Measurements from ENCODE around the gene CHPF.

CHPF gene

DNA sequence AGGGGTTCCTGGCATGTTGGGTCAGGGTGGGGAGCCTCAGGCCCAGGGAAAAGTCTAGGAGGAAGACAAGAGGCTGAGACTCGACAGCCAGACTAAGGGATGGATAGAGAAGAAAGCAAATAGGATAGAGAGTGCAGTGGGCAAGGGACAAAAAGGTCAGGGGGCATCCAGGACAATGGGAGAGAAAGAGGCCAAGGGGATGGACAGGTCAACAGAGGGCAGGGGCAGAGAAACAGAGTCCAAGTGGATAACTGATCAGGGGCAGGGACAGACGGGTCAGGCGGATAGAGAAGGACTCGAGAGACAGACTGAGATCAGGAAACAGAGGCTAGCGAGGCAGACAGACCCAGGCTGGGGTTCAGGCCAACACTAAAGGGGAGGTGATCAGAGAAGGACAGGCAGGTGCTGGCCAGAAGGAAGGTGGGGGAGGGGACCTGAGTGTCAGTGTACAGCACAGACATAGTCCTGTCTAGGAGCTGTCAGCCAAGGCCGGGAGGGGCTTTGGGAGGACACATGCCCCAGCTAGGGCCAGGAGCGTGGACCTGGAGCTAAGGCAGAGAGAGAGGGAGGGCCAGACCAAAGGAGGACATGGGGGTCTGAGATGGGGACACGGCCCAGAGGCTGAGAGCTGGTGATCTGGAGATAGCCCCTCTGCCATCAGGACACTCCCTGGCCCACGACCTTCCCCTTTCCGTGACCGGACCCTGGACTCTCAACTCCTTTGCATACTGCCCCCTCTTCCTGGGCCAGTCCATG, 17.1 kb downstream of the CHPF start:
- Histone ChIP-seq H2BK15ac (replicated peaks; ENCODE audit: low read depth) (no peak overlapping the region), H3K79me2 (ENCODE audit: control insufficient read depth, insufficient read depth, low read length) (no peaks in the 10 kb centered on the region), H3K18ac (ENCODE audit: low read length) (no peak overlapping the region), H3K4ac (ENCODE audit: low read depth, low read length) (no peak overlapping the region), H4K8ac (ENCODE audit: low read depth, low read length) (no peak overlapping the region), H3K27me3 (ENCODE audit: insufficient read depth, low read length, poor library complexity) (no peaks in the 10 kb centered on the region), H3K27ac (ENCODE audit: low read depth, low read length) (no peak overlapping the region), H3K4me2 (ENCODE audit: low read length) (no peak overlapping the region), H2AK5ac (ENCODE audit: low read length) (peak overlapping the region; percentile 92), H4K5ac (ENCODE audit: low read length) (no peak overlapping the region), H3K4me1 (ENCODE audit: control insufficient read depth, low read depth, low read length) (peaks cover 11% of the 10 kb centered on the region), H3K79me1 (ENCODE audit: low read length) (no peaks in the 10 kb centered on the region), H3K4me3 (ENCODE audit: low read length) (no peak overlapping the region), H3K9ac (ENCODE audit: low read length) (peak overlapping the region; percentile 18), H3K56ac (ENCODE audit: low read length) (peak overlapping the region; percentile 66), H3K23ac (ENCODE audit: low read length) (no peak overlapping the region), H2BK5ac (ENCODE audit: low read length) (no peak overlapping the region), H2BK120ac (ENCODE audit: low read depth, low read length) (no peak overlapping the region), H3K36me3 (ENCODE audit: control insufficient read depth, insufficient read depth, low read length) (no peaks in the 10 kb centered on the region)
- WGBS (ENCODE audit: extremely low coverage, insufficient coverage, low lambda C conversion rate): no CpG with 5 or more reads among the region's 11 CpGs
- DNase-seq: no peak

DNA sequence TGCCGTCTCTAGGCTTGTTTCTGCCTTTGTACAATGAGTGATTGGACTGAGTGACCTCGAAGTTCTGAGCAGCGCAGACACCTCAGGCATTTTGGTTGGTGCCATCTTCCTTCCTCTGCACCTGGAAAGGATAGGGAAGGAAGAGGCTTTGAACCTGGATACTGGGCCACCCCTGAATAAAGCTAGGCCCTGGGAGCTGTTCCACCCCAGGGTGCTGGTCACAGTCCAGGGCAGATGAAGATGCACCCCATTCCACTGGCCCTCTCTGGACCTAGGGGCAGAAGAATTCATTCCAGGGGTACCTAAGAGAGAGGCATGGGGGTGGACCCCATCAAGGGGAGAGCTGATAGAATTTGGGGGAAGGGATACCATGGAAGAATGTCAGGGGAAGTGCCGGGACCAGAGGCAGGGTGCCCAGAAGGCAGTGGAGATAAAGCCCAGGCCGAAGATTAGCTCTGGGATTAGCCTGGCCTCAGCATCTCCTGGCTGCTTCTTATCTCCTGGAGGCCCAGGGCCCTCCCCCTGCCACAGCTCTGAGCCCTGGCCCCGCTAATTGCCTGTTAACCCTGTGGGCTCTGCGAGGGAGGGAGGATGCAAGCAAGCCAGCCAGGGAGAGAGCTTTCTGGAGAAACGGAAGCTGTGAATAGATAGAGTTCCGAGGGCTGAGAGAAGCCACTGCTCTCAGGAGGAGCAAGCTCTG, 17.9 kb downstream of the CHPF start:
- no peak overlapping the region for H4K5ac ChIP-seq (ENCODE audit: low read length)
- no peak overlapping the region for H3K4me2 ChIP-seq (ENCODE audit: low read length)
- no peaks in the 10 kb centered on the region for H3K36me3 ChIP-seq (ENCODE audit: control insufficient read depth, insufficient read depth, low read length)
- no peak overlapping the region for H3K27ac ChIP-seq (ENCODE audit: low read depth, low read length)
- no peak overlapping the region for H3K23ac ChIP-seq (ENCODE audit: low read length)
- no peak overlapping the region for H2BK120ac ChIP-seq (ENCODE audit: low read depth, low read length)
- no CpG with 5 or more reads among the region's 9 CpGs for WGBS (ENCODE audit: extremely low coverage, insufficient coverage, low lambda C conversion rate)
- no peak overlapping the region for H3K4me3 ChIP-seq (ENCODE audit: low read length)
- no peak overlapping the region for H4K8ac ChIP-seq (ENCODE audit: low read depth, low read length)
- no peak overlapping the region for H2AK5ac ChIP-seq (ENCODE audit: low read length)
- no peak overlapping the region for H3K9ac ChIP-seq (ENCODE audit: low read length)
- H3K79me1 ChIP-seq (ENCODE audit: low read length): no peaks in the 10 kb centered on the region
- peak; percentile 95 for DNase-seq
- H3K4me1 ChIP-seq (ENCODE audit: control insufficient read depth, low read depth, low read length): peaks cover 11% of the 10 kb centered on the region
- peak overlapping the region; percentile 66 for H3K56ac ChIP-seq (ENCODE audit: low read length)
- H3K27me3 ChIP-seq (ENCODE audit: insufficient read depth, low read length, poor library complexity): no peaks in the 10 kb centered on the region
- H3K4ac ChIP-seq (ENCODE audit: low read depth, low read length): no peak overlapping the region
- H2BK5ac ChIP-seq (ENCODE audit: low read length): no peak overlapping the region
- no peaks in the 10 kb centered on the region for H3K79me2 ChIP-seq (ENCODE audit: control insufficient read depth, insufficient read depth, low read length)
- H2BK15ac ChIP-seq (replicated peaks; ENCODE audit: low read depth): no peak overlapping the region
- no peak overlapping the region for H3K18ac ChIP-seq (ENCODE audit: low read length)

- Histone ChIP-seq H3K79me2 (ENCODE audit: control insufficient read depth, insufficient read depth, low read length) (no peaks in the 10 kb centered on the region), H3K18ac (ENCODE audit: low read length) (no peak overlapping the region), H3K36me3 (ENCODE audit: control insufficient read depth, insufficient read depth, low read length) (no peaks in the 10 kb centered on the region), H3K4me3 (ENCODE audit: low read length) (no peak overlapping the region), H3K27ac (ENCODE audit: low read depth, low read length) (no peak overlapping the region), H2AK5ac (ENCODE audit: low read length) (no peak overlapping the region), H3K4me1 (ENCODE audit: control insufficient read depth, low read depth, low read length) (peaks cover 11% of the 10 kb centered on the region), H3K9ac (ENCODE audit: low read length) (no peak overlapping the region), H2BK5ac (ENCODE audit: low read length) (no peak overlapping the region), H3K23ac (ENCODE audit: low read length) (no peak overlapping the region), H3K4ac (ENCODE audit: low read depth, low read length) (no peak overlapping the region), H4K5ac (ENCODE audit: low read length) (no peak overlapping the region), H3K4me2 (ENCODE audit: low read length) (no peak overlapping the region), H2BK120ac (ENCODE audit: low read depth, low read length) (no peak overlapping the region), H3K56ac (ENCODE audit: low read length) (no peak overlapping the region), H2BK15ac (replicated peaks; ENCODE audit: low read depth) (no peak overlapping the region), H3K27me3 (ENCODE audit: insufficient read depth, low read length, poor library complexity) (no peaks in the 10 kb centered on the region), H3K79me1 (ENCODE audit: low read length) (no peaks in the 10 kb centered on the region), H4K8ac (ENCODE audit: low read depth, low read length) (no peak overlapping the region)
- no CpG with 5 or more reads among the region's 2 CpGs for WGBS (ENCODE audit: extremely low coverage, insufficient coverage, low lambda C conversion rate)
- no peak for DNase-seq
Measured at GRCh38 chr2:219524817-219525216, 18.8 kb downstream of the CHPF start.

- Histone ChIP-seq H2BK120ac (ENCODE audit: low read depth, low read length) (no peak overlapping the region), H3K4me2 (ENCODE audit: low read length) (peak overlapping the region; percentile 28), H3K23ac (ENCODE audit: low read length) (no peak overlapping the region), H2BK5ac (ENCODE audit: low read length) (no peak overlapping the region), H3K4me3 (ENCODE audit: low read length) (no peak overlapping the region), H3K27ac (ENCODE audit: low read depth, low read length) (no peak overlapping the region), H3K79me1 (ENCODE audit: low read length) (no peaks in the 10 kb centered on the region), H3K56ac (ENCODE audit: low read length) (peak overlapping the region; percentile 78), H3K4ac (ENCODE audit: low read depth, low read length) (peak overlapping the region; percentile 66), H3K79me2 (ENCODE audit: control insufficient read depth, insufficient read depth, low read length) (no peaks in the 10 kb centered on the region), H4K8ac (ENCODE audit: low read depth, low read length) (no peak overlapping the region), H3K9ac (ENCODE audit: low read length) (peak overlapping the region; percentile 47), H2AK5ac (ENCODE audit: low read length) (no peak overlapping the region), H3K4me1 (ENCODE audit: control insufficient read depth, low read depth, low read length) (peaks cover 11% of the 10 kb centered on the region), H2BK15ac (replicated peaks; ENCODE audit: low read depth) (no peak overlapping the region), H3K18ac (ENCODE audit: low read length) (peak overlapping the region; percentile 46), H4K5ac (ENCODE audit: low read length) (no peak overlapping the region), H3K27me3 (ENCODE audit: insufficient read depth, low read length, poor library complexity) (no peaks in the 10 kb centered on the region), H3K36me3 (ENCODE audit: control insufficient read depth, insufficient read depth, low read length) (no peaks in the 10 kb centered on the region)
- no CpG with 5 or more reads among the region's 24 CpGs for WGBS (ENCODE audit: extremely low coverage, insufficient coverage, low lambda C conversion rate)
- peak; percentile 57 for DNase-seq
Measured at GRCh38 chr2:219523031-219523671, 20.5 kb downstream of the CHPF start.

DNA sequence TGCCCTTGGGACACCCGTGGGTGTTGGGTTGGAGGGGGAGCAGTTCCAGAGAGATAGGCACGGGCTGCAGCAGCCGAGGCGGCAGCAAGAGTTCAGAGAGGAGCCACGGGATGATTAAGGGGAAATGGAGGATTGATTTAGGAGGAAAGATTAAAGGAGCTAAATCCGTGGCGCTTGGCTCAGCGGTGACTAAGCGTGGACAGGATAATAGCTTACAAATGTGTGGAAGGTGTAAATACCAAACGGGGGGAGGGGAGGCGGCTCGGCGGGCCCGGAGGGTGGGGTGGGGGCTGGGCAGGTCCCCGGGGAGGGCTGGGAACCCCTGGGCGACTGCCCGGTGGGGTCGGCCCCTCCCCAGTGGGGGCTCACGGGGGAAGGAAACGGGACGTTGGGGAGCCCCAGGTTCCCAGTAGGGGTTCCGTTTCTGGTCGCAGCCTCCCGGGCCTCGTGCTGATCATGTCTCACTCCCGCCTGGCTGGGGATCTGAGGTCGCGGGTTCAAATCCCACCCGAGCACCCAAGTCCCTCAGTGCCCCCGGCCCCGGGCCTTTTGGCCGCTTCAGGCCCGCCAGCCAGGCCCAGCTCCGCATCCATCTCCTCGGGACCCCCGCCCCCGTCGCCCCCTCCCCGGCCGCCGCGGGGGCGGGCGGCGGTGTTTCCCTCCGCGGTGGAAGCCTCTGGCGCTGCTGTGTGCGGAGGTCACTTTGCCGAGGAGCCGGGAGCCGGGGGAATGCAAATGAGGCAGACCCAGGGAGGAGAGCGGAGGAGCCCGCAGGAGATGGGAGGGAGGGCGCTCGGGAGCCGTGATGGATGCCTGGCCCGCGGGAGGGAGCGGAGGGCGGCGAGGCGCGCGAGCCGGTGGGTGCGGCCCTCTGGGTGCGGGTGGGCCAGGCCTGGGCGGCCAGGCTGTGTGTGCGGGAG, 21.2 kb downstream of the CHPF start:
- Histone ChIP-seq H2BK5ac (ENCODE audit: low read length) (no peak overlapping the region), H3K4me3 (ENCODE audit: low read length) (no peak overlapping the region), H3K79me1 (ENCODE audit: low read length) (no peaks in the 10 kb centered on the region), H2BK15ac (replicated peaks; ENCODE audit: low read depth) (no peak overlapping the region), H3K79me2 (ENCODE audit: control insufficient read depth, insufficient read depth, low read length) (no peaks in the 10 kb centered on the region), H3K36me3 (ENCODE audit: control insufficient read depth, insufficient read depth, low read length) (no peaks in the 10 kb centered on the region), H4K5ac (ENCODE audit: low read length) (no peak overlapping the region), H3K4ac (ENCODE audit: low read depth, low read length) (peak overlapping the region; percentile 66), H3K23ac (ENCODE audit: low read length) (no peak overlapping the region), H3K4me1 (ENCODE audit: control insufficient read depth, low read depth, low read length) (peaks cover 11% of the 10 kb centered on the region), H2BK120ac (ENCODE audit: low read depth, low read length) (no peak overlapping the region), H3K56ac (ENCODE audit: low read length) (peak overlapping the region; percentile 80), H4K8ac (ENCODE audit: low read depth, low read length) (no peak overlapping the region), H2AK5ac (ENCODE audit: low read length) (no peak overlapping the region), H3K4me2 (ENCODE audit: low read length) (peak overlapping the region; percentile 28), H3K27me3 (ENCODE audit: insufficient read depth, low read length, poor library complexity) (no peaks in the 10 kb centered on the region), H3K9ac (ENCODE audit: low read length) (peak overlapping the region; percentile 44), H3K18ac (ENCODE audit: low read length) (peak overlapping the region; percentile 46), H3K27ac (ENCODE audit: low read depth, low read length) (peak overlapping the region; percentile 10)
- peak; percentile 78 for DNase-seq
- no CpG with 5 or more reads among the region's 70 CpGs for WGBS (ENCODE audit: extremely low coverage, insufficient coverage, low lambda C conversion rate)
